ENCODE measurements around the gene KIFC1.

DNA sequence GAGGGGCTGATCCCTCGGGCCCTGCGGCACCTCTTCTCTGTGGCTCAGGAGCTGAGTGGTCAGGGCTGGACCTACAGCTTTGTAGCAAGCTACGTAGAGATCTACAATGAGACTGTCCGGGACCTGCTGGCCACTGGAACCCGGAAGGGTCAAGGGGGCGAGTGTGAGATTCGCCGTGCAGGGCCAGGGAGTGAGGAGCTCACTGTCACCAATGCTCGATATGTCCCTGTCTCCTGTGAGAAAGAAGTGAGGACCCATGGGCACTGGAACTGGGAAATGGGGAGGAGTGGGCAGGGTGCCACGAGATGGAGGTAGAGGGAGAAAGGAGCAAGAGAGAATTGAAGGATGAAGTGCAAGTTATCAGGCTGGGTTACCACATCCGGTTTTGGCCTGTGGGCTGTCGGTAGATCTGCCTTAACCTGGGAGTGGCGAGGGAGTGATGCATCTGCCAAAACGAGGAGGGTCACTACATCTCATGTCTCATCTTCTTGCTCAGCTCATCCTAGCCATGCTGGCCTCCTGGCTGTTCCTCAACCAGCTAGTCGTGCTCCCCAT, 13.8 kb downstream of the KIFC1 start:
- no peak for TF ChIP-seq CTCF (IDR thresholded peaks at IDR 0.05)
- no peak for TF ChIP-seq EZH2 (IDR thresholded peaks at IDR 0.05; ENCODE audit: borderline replicate concordance, insufficient read depth, low read depth, low read length, poor library complexity, severe bottlenecking)

Data from B cell (primary cell).